Forelimb muscle (tissue), 1 donor: ENCODE data around the gene AGK. TPM values are rescaled to one million over a fixed set of nuclear protein-coding genes. Genes with fewer than 3 reads are reported as not detected.

Source experiments
- DNase-seq: peaks from one replicate; pipeline ENCODE4 v3.0.0-alpha.2; 2013; ENCODE audit warnings: low read depth
- polyA plus RNA-seq: library from polyadenylated mRNA; unstranded; fragments of 120-200 nt; gene quantifications from one replicate; pipeline ENCODE4 v1.2.1, GENCODE V29; 2013; ENCODE audit not compliant: insufficient read length

Gene AGK
- polyA plus RNA-seq, 1 donor: 18.4 TPM

GRCh38 chr7:141585592-141586510 lies 34.6 kb downstream of the AGK start:
- no peak for DNase-seq

DNA sequence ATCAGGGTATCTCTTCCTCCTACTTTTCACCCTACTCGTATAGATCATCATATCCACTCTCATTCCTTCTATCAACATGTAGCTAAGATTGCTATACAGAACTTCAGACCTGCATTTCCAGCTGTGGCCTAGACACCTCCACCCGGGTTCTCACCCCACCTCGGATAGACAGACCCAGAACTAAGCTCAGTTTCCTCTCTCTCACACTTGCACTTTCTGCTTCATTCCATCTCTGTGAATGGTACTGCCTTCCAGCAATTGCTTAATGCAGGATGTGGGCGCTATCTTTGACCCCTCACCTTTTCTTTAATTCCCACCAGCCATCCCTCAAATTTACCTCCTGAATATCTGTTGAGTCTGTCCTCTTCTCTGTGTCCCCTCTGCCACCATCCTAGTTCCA lies 35.7 kb downstream of the AGK start:
- no peak for DNase-seq

DNA sequence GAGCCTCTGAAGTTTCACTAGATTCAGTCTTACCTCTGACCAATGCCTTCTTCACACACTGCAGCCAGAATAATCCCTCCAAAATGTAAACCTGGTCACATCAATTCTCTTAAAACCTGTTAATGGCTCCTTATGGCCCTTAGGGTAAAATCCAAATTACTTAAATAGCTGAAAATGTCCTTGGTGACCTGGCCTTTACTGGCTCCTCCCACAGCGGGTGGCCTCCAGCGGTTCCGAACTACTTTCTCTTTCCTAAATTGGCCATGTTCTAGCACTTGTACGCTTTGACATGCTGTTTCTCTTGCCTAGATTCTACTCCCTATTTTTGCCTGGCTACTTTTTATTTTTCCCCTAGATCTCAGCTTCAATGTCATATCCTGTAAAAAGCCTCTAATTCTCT lies 36.1 kb downstream of the AGK start:
- no peak for DNase-seq

GRCh38 chr7:141588912-141589311 lies 37.7 kb downstream of the AGK start:
- DNase-seq: no peak

DNA sequence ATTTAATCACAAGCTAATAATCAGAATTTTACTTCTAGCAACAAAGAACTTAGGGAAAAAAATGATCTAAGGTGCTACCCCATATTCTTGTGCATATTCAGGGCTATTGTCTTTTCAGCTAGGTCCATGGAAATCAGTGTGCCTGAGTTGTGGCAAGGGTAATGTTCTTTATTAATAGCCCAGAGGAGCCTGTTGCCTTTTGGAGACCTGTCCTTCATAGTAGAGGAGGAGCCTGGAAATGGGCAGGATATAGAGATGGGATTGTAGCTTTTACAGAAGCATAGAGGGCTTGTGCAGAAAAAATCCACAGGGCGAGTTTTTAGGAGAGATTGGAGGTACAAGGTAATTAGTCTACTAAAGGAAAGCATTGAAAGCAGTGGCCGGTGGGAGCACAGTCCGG lies 38.9 kb downstream of the AGK start:
- DNase-seq: no peak

DNA sequence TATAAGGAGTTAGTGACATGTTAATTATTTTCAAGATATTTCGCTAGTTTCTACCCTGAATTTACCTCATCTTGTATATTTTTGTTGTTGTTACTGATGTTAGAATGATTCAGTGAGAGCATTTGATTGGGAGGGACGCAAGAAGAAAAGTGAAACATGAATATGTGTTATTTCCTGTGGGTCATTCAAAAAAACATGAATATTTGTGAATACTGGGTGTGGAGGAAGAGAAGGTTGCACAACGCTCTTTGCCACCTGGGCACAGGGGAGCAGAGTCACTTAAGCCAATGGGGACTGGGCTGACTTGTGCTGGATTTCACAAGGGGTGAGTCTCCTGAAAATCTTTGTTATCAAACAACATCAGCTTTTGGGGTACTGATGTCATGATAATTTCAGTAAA lies 39.5 kb downstream of the AGK start:
- no peak for DNase-seq

- DNase-seq: no peak
These were observed 41.9 kb downstream of the AGK start for GRCh38 chr7:141593134-141593533.

- no peak for DNase-seq
These were observed 46.8 kb downstream of the AGK start for GRCh38 chr7:141597966-141598365.

DNA sequence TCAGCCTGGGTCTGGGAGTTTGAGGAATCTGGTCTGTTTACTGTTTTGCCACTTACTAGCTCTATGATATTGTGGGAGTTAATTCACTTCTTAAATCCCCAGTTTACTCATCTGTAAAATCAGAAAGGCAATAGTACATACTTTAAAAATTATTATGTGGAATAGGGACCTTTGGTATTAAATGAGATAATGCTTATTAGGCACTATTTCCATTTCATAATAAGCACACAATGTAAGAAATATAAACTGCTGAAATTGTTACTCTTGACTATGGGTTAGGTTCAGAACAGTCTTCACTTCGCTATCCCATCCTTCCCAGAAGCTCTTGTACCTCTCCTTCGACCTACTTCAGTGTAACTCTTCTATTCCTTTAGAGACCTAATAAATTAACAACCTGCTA lies 47.2 kb downstream of the AGK start:
- DNase-seq: no peak

- DNase-seq: no peak
These were observed 49.2 kb downstream of the AGK start for GRCh38 chr7:141600168-141601006.

- no peak for DNase-seq
These were observed 58.4 kb downstream of the AGK start for GRCh38 chr7:141609576-141609975.

DNA sequence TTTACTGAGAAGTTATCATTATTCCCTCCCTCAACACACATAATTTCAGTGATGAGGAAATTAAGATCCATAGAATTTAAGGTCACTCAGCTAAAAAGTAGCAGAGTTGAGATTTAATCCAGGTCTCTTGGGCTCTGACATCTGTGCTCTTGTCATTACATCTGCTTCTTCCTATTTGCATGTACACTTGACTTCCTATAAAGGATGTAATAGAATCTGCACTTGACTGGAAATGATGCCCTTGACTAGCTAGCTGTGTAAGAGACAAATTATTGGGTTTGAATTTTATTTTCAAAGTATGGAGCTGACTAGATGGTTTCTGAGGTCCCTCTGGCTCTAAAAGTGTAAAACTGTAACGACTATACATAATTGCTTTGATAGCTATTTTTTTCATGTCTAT lies 59.5 kb downstream of the AGK start:
- no peak for DNase-seq

GRCh38 chr7:141612861-141613260 lies 61.7 kb downstream of the AGK start:
- DNase-seq: no peak

DNA sequence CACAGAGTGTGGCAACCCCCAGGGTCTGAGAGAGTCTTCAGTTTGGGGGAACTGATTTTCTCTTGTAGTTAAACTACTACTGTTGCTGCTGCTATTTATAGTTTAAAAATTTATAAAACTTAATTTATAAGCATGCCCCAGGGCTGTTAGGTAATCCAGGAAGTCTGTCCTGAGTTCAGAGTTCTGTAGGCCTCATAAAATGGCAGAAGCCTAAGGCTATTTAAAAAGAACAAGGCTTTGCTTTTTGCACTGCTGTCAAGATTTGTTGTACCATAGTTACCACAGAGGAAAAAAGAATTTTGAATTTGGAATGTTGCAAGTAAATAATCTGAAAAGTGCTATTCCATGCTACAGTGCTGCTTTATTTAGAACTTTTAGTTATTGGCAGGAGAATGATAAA lies 66.1 kb downstream of the AGK start:
- DNase-seq: no peak

DNA sequence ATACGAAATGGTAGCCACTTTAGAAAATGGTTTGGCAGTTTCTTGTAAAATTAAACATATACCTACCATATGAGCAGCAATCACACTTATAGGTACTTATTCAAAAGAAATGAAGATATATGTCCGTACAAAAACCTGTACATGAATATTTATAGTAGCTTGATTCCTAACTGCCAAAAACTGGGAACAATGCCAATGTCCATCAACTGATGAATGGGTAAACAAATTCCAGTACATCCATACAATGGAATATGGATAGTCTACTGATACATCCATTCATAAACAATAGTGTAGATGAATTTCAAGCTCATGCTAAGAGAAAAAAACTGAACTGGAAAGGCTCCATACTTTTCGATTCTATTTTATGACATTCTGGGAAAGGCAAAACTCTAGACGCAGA lies 68.5 kb downstream of the AGK start:
- no peak for DNase-seq

DNA sequence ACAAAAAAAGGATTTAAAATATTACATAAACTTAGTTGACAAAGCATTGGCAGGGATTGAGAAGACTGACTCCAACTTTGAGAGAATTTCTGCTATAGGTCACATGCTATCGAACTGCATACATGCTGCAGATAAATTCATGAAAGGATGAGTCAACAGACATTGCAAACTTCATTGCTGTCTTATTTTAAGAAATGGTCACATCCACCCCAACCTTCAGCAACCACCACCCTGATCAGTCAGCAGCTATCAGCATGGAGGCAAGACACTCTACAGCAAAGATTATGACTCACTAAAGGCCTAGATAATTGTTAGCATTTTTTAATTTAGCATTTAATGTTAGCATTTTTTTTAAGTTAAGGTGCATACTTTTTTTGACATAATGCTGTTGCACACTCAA lies 73.6 kb downstream of the AGK start:
- no peak for DNase-seq

GRCh38 chr7:141630621-141631020 lies 79.4 kb downstream of the AGK start:
- no peak for DNase-seq

GRCh38 chr7:141631525-141631924 lies 80.3 kb downstream of the AGK start:
- no peak for DNase-seq

- DNase-seq: no peak
These were observed 82.9 kb downstream of the AGK start for GRCh38 chr7:141634065-141634464.

GRCh38 chr7:141636053-141636452 lies 84.8 kb downstream of the AGK start:
- DNase-seq: no peak

DNA sequence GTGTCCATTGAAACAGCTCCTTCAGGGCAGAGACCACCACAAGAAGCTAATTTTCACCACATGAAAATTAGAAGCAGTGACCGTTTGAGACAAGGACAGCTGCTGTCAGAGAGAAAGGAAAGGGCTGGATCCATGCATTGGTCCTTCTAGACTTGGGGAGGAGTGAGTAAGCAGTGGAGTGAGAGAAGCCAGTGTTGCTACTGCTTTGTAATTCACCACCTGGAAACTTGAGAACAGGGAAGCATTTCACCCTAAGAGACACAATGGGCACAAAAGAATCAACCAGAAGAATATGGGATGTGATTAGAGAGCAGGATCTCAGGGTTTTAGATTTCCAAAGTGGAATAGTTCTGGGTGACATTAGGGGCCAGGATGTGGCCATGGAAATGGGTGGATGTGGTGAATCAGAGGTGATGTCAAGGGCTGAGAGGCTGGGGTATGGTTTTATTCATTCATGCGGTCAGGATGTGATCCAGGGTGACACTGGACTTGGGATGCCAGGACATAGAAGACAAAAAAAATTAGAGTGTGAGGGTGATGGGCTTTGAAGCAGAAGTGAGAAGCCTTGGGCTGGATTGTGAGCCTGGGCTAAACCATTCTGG lies 89.1 kb downstream of the AGK start:
- DNase-seq: no peak

DNA sequence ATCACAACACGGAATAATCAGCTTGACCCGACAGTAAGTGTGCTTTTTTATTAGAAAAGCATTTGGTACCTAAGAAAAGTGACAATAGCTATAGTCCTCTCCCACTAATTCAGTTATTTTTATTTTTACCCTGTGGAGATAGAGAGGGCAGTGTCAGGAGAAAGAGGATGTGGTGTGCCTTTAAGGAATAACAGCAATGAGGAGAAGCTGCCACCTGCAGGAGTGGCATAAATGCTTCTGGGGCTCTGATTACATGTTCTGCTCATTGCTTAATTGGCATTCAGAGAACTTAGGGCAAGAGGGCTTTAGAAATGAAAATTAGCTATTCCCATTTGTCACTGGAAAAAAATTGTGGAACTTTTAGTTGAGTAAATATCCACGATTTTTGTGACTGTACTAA lies 90.7 kb downstream of the AGK start:
- no peak for DNase-seq

DNA sequence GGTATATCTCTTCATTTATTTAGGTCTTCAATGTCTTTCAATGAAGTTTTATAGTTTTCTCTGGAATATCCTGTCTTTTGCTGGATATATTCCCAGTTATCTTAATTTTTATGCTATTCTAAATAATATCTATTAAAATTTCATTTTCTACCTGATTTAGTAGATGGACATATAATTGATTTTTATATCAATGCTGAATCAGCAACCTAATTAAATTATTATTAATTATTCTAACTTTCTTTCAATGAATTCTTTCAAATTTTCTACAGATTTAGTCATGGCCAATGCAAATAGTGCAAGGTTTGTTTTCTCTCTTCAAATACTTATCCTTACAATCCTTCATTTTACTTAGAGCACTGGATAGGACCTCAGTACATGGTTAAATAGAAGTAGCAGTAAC lies 94.0 kb downstream of the AGK start:
- DNase-seq: no peak
